Esophagus muscularis mucosa (tissue), 3 donors: Measurements from ENCODE around the gene INSIG1.

Source experiments
- CTCF ChIP-seq, 3 experiments: fragments of 200-600 bp in 2 of 3; fragments of 450-650 bp in 1 of 3; sonication (generic) in 2 of 3; IDR thresholded peaks; one replicate each; pipeline ENCODE4 v1.5.1; 2017 to 2019; ENCODE audit warnings: antibody characterized with exemption in 3 of 3, mild to moderate bottlenecking in 2 of 3, moderate library complexity in 1 of 3
- POLR2A ChIP-seq: fragments of 450-650 bp; IDR thresholded peaks from one replicate; pipeline ENCODE4 v1.6.1; 2017; ENCODE audit warnings: antibody characterized with exemption, moderate library complexity, mild to moderate bottlenecking, low read depth

GRCh38 chr7:155294511-155294778 is 3.2 kb upstream of the INSIG1 start:
- TF ChIP-seq CTCF (IDR thresholded peaks at IDR 0.05) = no peak
- TF ChIP-seq POLR2A = no peak
